Measurements from ENCODE around the gene NUB1. TPM values are rescaled to one million over a fixed set of nuclear protein-coding genes. Genes with fewer than 3 reads are reported as not detected.
A peak's percentile ranks its signal among the peaks of the same experiment; 100 is the strongest.

NUB1 gene
- total and polyA plus RNA-seq, 7 donors = 23.6 to 56.2 (median 46.0) TPM

- no peak overlapping the region for H3K4me3 ChIP-seq
- DNase-seq (no peak), ATAC-seq (no peak)
- 72 to 77% (median 73%) methylated on average over 4 of the region's 4 CpGs for WGBS, 3 donors
- H3K36me3 ChIP-seq (ENCODE audit: insufficient read depth in 1 of 2, low read depth in 1 of 2) = peaks cover 10 to 86% of the 10 kb centered on the region in 2 donors
- no peaks in the 10 kb centered on the region for H3K27me3 ChIP-seq (ENCODE audit: insufficient read depth in 3 of 3, low read length in 2 of 3)
- H3K27ac ChIP-seq = no peak overlapping the region
- peaks cover 8% of the 10 kb centered on the region for H3K4me1 ChIP-seq
- TF ChIP-seq, protein P1, sequence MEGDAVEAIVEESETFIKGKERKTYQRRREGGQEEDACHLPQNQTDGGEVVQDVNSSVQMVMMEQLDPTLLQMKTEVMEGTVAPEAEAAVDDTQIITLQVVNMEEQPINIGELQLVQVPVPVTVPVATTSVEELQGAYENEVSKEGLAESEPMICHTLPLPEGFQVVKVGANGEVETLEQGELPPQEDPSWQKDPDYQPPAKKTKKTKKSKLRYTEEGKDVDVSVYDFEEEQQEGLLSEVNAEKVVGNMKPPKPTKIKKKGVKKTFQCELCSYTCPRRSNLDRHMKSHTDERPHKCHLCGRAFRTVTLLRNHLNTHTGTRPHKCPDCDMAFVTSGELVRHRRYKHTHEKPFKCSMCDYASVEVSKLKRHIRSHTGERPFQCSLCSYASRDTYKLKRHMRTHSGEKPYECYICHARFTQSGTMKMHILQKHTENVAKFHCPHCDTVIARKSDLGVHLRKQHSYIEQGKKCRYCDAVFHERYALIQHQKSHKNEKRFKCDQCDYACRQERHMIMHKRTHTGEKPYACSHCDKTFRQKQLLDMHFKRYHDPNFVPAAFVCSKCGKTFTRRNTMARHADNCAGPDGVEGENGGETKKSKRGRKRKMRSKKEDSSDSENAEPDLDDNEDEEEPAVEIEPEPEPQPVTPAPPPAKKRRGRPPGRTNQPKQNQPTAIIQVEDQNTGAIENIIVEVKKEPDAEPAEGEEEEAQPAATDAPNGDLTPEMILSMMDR (IDR thresholded peaks at IDR 0.05) = no peak
- H3K9me3 ChIP-seq = no peaks in the 10 kb centered on the region
- intact Hi-C loops (cut with DNase I) = no loop called here
These were observed 7.4 kb downstream of the NUB1 start for GRCh38 chr7:151348970-151349369.

- TF ChIP-seq, protein P1 (IDR thresholded peaks at IDR 0.05) = no peak
- peak overlapping the region; percentile 63 for H3K27ac ChIP-seq
- peaks cover 8% of the 10 kb centered on the region for H3K4me1 ChIP-seq
- no peaks in the 10 kb centered on the region for H3K27me3 ChIP-seq (ENCODE audit: insufficient read depth in 3 of 3, low read length in 2 of 3)
- H3K9me3 ChIP-seq = no peaks in the 10 kb centered on the region
- DNase-seq = no peak
- intact Hi-C loops (cut with DNase I) = no loop called here
- ATAC-seq = no peak
- WGBS, 3 donors = 72 to 76% (median 73%) methylated on average over 5 of the region's 5 CpGs
- peaks cover 10 to 91% of the 10 kb centered on the region in 2 donors for H3K36me3 ChIP-seq (ENCODE audit: insufficient read depth in 1 of 2, low read depth in 1 of 2)
- H3K4me3 ChIP-seq = peak overlapping the region; percentile 37
These were observed 7.9 kb downstream of the NUB1 start for GRCh38 chr7:151349507-151349853.

DNA sequence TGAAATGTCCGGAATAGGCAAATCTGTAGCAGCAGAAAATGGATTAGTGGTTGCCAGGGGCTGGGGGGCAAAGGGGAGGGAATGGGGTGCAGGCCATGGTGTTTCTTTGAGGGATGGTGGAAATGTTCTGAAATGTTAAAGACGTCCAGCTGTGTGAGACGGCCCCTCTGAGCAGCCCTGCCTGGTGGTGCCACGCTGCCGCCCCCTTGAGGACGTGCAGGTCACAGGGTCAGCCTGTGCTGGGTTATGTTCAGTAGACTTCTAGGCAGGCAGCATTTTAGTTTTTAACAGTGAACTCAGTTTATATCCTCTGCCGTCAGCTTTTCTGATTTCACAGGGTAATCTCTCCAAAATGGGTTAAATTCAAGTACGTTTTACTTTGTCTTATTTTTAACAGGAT lies 9.4 kb downstream of the NUB1 start:
- DNase-seq (no peak), ATAC-seq (peak in 1 of 4 donors; percentile 39)
- Histone ChIP-seq H3K27me3 (ENCODE audit: insufficient read depth in 3 of 3, low read length in 2 of 3) (no peaks in the 10 kb centered on the region), H3K4me3 (no peak overlapping the region), H3K36me3 (ENCODE audit: insufficient read depth in 1 of 2, low read depth in 1 of 2) (peaks cover 13 to 95% of the 10 kb centered on the region in 2 donors), H3K4me1 (peaks cover 8% of the 10 kb centered on the region), H3K9me3 (no peaks in the 10 kb centered on the region), H3K27ac (no peak overlapping the region)
- TF ChIP-seq, protein P1 (IDR thresholded peaks at IDR 0.05) = no peak
- WGBS, 3 donors = 65 to 79% (median 74%) methylated on average over 8 of the region's 8 CpGs
- intact Hi-C loops (cut with DNase I) = loop anchor here in 1 of 2 donors (2.0 kb wide), 1 partner anchor 36 kb away; no protein-coding TSS in a partner anchor

GRCh38 chr7:151351967-151352366 lies 10.4 kb downstream of the NUB1 start:
- DNase-seq (no peak), ATAC-seq (no peak)
- WGBS, 3 donors = 86 to 90% (median 87%) methylated on average over 6 of the region's 6 CpGs
- intact Hi-C loops (cut with DNase I) = loop anchor here in 1 of 2 donors (2.0 kb wide), 1 partner anchor 37 kb away; no protein-coding TSS in a partner anchor
- no peak overlapping the region for H3K27ac ChIP-seq
- H3K36me3 ChIP-seq (ENCODE audit: insufficient read depth in 1 of 2, low read depth in 1 of 2) = peaks cover 15 to 95% of the 10 kb centered on the region in 2 donors
- TF ChIP-seq, protein P1 (IDR thresholded peaks at IDR 0.05) = no peak
- no peak overlapping the region for H3K4me3 ChIP-seq
- H3K4me1 ChIP-seq = peaks cover 4% of the 10 kb centered on the region
- no peaks in the 10 kb centered on the region for H3K9me3 ChIP-seq
- no peaks in the 10 kb centered on the region for H3K27me3 ChIP-seq (ENCODE audit: insufficient read depth in 3 of 3, low read length in 2 of 3)

DNA sequence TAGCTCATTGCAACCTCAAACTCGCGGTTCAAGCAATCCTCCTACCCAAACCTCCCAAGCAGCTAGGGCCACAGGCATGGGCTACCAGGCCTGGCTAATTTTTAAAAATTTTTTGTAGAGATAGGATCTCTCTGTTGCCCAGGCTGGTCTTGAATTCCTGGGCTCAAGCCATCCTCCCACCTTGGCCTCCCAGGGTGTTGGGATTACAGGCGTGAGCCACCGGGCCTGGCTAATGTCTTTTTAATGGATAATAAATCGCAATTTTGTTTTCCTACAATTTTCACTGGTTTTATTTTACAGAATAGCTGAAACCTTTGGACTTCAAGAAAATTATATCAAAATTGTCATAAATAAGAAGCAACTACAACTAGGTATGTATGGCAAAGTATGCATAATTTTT lies 10.9 kb downstream of the NUB1 start:
- intact Hi-C loops (cut with DNase I) = no loop called here
- Histone ChIP-seq H3K4me1 (peaks cover 4% of the 10 kb centered on the region), H3K27ac (no peak overlapping the region), H3K9me3 (no peaks in the 10 kb centered on the region), H3K27me3 (ENCODE audit: insufficient read depth in 3 of 3, low read length in 2 of 3) (no peaks in the 10 kb centered on the region), H3K4me3 (no peak overlapping the region), H3K36me3 (ENCODE audit: insufficient read depth in 1 of 2, low read depth in 1 of 2) (peaks cover 15 to 95% of the 10 kb centered on the region in 2 donors)
- 75 to 94% (median 87%) methylated on average over 5 of the region's 5 CpGs for WGBS, 3 donors
- DNase-seq = no peak
- TF ChIP-seq, protein P1 (IDR thresholded peaks at IDR 0.05) = no peak
- ATAC-seq = no peak
